A673 (cell line): ENCODE results near the gene OBP2A. TPM values are rescaled to one million over a fixed set of nuclear protein-coding genes. Genes with fewer than 3 reads are reported as not detected.

ENCODE experiments used
- BruUV-seq: library from RNA; stranded (reverse); fragments of 400-500 nt; replicated peaks from 2 replicates; lab custom pipeline; 2021; lab: Mats Ljungman, UMichigan
- CTCF ChIA-PET: fragments of 300-600 bp; sonication (Branson Sonifier 250); formaldehyde crosslinking; loops from one replicate; lab custom pipeline; 2022; ENCODE audit warnings: antibody characterized with exemption; lab: Charles Lee
- POLR2A ChIA-PET: fragments of 300-600 bp; sonication (Branson Sonifier 250); formaldehyde crosslinking; loops from one replicate; lab custom pipeline; 2022; ENCODE audit warnings: antibody characterized with exemption; ENCODE audit not compliant: low non-redundant PET; lab: Charles Lee
- DNase-seq: peaks from one replicate; pipeline ENCODE4 v3.0.0-alpha.2; 2015; ENCODE audit warnings: low spot score
- H3K27ac ChIP-seq: fragments of 200-600 bp; sonication (generic); 2 replicates; pipeline ENCODE4 v1.5.1; 2016; ENCODE audit warnings: mixed run types, low read depth, mild to moderate bottlenecking, mixed read lengths, antibody characterized with exemption, low read length; ENCODE audit not compliant: poor library complexity, severe bottlenecking
- H3K27me3 ChIP-seq: fragments of 200-600 bp; sonication (generic); replicated peaks from 2 replicates; pipeline ENCODE4 v1.6.1; 2017; ENCODE audit warnings: mixed run types, low read depth, mild to moderate bottlenecking, mixed read lengths, antibody characterized with exemption, low read length; ENCODE audit not compliant: insufficient read depth, poor library complexity
- H3K36me3 ChIP-seq: fragments of 200-600 bp; sonication (generic); 2 replicates; pipeline ENCODE4 v1.6.1; 2016; ENCODE audit warnings: mixed run types, mild to moderate bottlenecking, mixed read lengths, antibody characterized with exemption, low read length; ENCODE audit not compliant: insufficient read depth, poor library complexity, severe bottlenecking
- H3K4me1 ChIP-seq: fragments of 200-600 bp; sonication (generic); 2 replicates; pipeline ENCODE4 v1.6.1; 2017; ENCODE audit warnings: mixed run types, mild to moderate bottlenecking, mixed read lengths, antibody characterized with exemption, low read length; ENCODE audit not compliant: insufficient read depth, poor library complexity, severe bottlenecking
- H3K4me3 ChIP-seq: fragments of 200-600 bp; sonication (generic); 2 replicates; pipeline ENCODE4 v1.5.1; 2016; ENCODE audit warnings: low read depth, mixed run types, mild to moderate bottlenecking, mixed read lengths, low read length; ENCODE audit not compliant: poor library complexity, severe bottlenecking
- H3K9me3 ChIP-seq: fragments of 200-600 bp; sonication (generic); 2 replicates; pipeline ENCODE4 v1.6.1; 2016; ENCODE audit warnings: mixed run types, low read depth, mild to moderate bottlenecking, mixed read lengths, antibody characterized with exemption, low read length; ENCODE audit not compliant: poor library complexity, severe bottlenecking
- CTCF ChIP-seq: fragments of 300-800, 200-600 bp; sonication (generic); conservative IDR thresholded peaks from 2 replicates; pipeline ENCODE4 v1.5.1; 2017; ENCODE audit warnings: low read depth, mild to moderate bottlenecking, antibody characterized with exemption, low read length, moderate library complexity, mixed read lengths
- EZH2 ChIP-seq: fragments of 200-600 bp; sonication (generic); IDR thresholded peaks from 2 replicates; pipeline ENCODE4 v1.6.1; 2017; ENCODE audit warnings: borderline replicate concordance, low read depth, mild to moderate bottlenecking, mixed read lengths, antibody characterized with exemption, low read length; ENCODE audit not compliant: poor library complexity, severe bottlenecking
- intact Hi-C: fragments of 100-400 bp; cut with micrococcal nuclease; formaldehyde crosslinking; loops from one replicate; pipeline ENCODE4 v1.10.0; 2022; ENCODE audit not compliant: unreplicated experiment
- total RNA-seq: library from RNA; stranded (reverse); gene quantifications from 2 replicates; pipeline ENCODE4 v1.2.3, GENCODE V29; 2021

OBP2A gene
- total RNA-seq, 1 experiment from 2014 or later, result not detected

- intact Hi-C loops, result no loop called here
- Histone ChIP-seq H3K27ac (no peak overlapping the region), H3K4me1 (no peaks in the 10 kb centered on the region), H3K9me3 (no peaks in the 10 kb centered on the region), H3K27me3 (peaks cover 2% of the 10 kb centered on the region), H3K36me3 (no peaks in the 10 kb centered on the region), H3K4me3 (no peak overlapping the region)
- ChIA-PET CTCF (no interaction called here), POLR2A (no interaction called here)
- DNase-seq, result no peak
- no peak for TF ChIP-seq EZH2
- no peak for TF ChIP-seq CTCF
- no TSS peak for BruUV-seq
Observed at GRCh38 chr9:135583688-135584011, 37.7 kb downstream of the OBP2A start.

DNA sequence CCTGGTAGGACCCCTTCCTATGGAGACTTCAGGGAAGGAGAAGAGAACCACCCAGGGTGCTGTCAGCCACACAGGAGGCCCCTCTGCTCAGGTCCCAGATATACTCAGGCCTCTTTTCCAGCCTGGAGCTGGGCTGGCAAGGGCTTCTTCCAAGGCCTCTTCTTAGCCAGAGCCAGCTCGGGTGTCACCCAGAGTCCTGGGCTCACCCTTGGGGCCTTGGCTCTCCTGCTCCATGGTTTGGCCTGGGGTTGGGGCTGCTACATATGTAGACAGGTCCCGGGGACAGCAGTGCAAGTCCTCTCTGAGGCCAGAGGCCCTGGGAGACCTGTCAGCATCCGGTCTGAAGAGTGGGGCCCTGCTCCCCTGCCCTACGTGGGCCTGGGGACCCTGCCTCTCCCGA is 38.4 kb downstream of the OBP2A start:
- ChIA-PET CTCF (no interaction called here), POLR2A (no interaction called here)
- intact Hi-C loops, result no loop called here
- no peak for DNase-seq
- BruUV-seq, result no TSS peak
- H3K9me3 ChIP-seq, result no peaks in the 10 kb centered on the region
- TF ChIP-seq CTCF (no peak), EZH2 (no peak)
- peaks cover 2% of the 10 kb centered on the region for H3K27me3 ChIP-seq
- no peak overlapping the region for H3K4me3 ChIP-seq
- H3K36me3 ChIP-seq, result no peaks in the 10 kb centered on the region
- H3K27ac ChIP-seq, result no peak overlapping the region
- H3K4me1 ChIP-seq, result no peaks in the 10 kb centered on the region

- intact Hi-C loops, result no loop called here
- no peak for DNase-seq
- H3K9me3 ChIP-seq, result no peaks in the 10 kb centered on the region
- H3K4me3 ChIP-seq, result no peak overlapping the region
- ChIA-PET POLR2A (no interaction called here), CTCF (interaction anchor here (0.5 kb wide), 1 partner anchor 683 kb away, joined by 4 read pairs; no protein-coding TSS in a partner anchor)
- H3K27me3 ChIP-seq, result peaks cover 2% of the 10 kb centered on the region
- no peak for TF ChIP-seq CTCF
- TF ChIP-seq EZH2, result no peak
- H3K36me3 ChIP-seq, result no peaks in the 10 kb centered on the region
- BruUV-seq, result no TSS peak
- H3K27ac ChIP-seq, result no peak overlapping the region
- H3K4me1 ChIP-seq, result no peaks in the 10 kb centered on the region
Observed at GRCh38 chr9:135584934-135585333, 39.0 kb downstream of the OBP2A start.
